ENCODE results near the gene MYL7. TPM values are rescaled to one million over a fixed set of nuclear protein-coding genes. Genes with fewer than 3 reads are reported as not detected.

MYL7 gene
- total RNA-seq, 4 donors from 2014 or later: not detected

DNA sequence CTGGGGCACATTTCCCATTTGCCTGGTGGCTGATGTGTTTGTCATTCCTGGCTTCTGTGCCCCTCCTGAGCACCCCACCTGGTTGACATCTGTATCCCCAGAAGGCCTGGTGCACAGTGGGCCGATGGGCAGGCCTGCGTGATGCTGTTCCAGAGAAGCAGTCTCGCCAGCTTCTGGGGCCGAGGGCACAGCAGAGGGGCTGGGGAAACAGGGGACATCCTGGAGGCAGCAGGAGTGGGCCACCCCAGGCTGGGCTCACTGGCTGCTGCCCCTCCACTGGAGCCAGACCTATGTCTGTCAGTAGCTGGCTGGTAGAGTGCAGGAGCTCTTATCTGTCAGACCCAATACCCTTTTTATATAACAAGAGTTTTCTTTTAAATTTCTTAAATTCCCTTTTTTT is 896 bp upstream of the MYL7 start:
- Histone ChIP-seq H3K36me3 (no peaks in the 10 kb centered on the region), H3K4me1 (peaks cover 0 to 20% (median 14%) of the 10 kb centered on the region in 3 donors), H3K4me3 (no peak overlapping the region), H3K27ac (no peak overlapping the region), H3K9me3 (no peaks in the 10 kb centered on the region), H3K27me3 (peaks cover 20% of the 10 kb centered on the region)
- ATAC-seq: no peak
- 87% methylated on average over 3 of the region's 4 CpGs; no CpG with 5 or more reads in 1 of the 2 donors for WGBS, 2 donors (ENCODE audit: low coverage in 1 of 2)
- TF ChIP-seq, protein P1, sequence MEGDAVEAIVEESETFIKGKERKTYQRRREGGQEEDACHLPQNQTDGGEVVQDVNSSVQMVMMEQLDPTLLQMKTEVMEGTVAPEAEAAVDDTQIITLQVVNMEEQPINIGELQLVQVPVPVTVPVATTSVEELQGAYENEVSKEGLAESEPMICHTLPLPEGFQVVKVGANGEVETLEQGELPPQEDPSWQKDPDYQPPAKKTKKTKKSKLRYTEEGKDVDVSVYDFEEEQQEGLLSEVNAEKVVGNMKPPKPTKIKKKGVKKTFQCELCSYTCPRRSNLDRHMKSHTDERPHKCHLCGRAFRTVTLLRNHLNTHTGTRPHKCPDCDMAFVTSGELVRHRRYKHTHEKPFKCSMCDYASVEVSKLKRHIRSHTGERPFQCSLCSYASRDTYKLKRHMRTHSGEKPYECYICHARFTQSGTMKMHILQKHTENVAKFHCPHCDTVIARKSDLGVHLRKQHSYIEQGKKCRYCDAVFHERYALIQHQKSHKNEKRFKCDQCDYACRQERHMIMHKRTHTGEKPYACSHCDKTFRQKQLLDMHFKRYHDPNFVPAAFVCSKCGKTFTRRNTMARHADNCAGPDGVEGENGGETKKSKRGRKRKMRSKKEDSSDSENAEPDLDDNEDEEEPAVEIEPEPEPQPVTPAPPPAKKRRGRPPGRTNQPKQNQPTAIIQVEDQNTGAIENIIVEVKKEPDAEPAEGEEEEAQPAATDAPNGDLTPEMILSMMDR (IDR thresholded peaks at IDR 0.05): no peak
- TF ChIP-seq EP300 (IDR thresholded peaks at IDR 0.05) (no peak), POLR2A (IDR thresholded peaks at IDR 0.05) (no peak)

DNA sequence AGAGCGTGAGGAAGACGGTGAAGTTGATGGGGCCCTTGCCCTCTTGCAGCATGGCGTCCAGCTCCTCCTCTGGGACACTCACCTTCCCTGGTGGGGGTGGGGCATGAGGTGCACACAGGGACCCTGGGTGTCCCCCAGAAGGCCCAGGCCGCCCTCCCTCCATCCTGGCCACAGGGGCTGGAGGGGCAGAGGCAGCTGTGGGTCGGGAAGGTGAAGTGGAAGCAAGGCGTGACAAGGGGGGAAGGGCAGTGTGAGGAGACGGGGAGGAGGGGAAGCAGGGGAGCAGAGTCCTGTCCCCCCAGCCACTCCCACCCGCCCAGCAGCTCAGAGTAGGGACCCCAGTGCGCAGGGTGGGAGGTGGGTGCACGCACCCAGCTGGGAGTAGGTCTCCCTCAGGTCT is 791 bp downstream of the MYL7 start:
- no CpG with 5 or more reads among the region's 10 CpGs for WGBS, 2 donors (ENCODE audit: low coverage in 1 of 2)
- TF ChIP-seq POLR2AphosphoS5 (IDR thresholded peaks at IDR 0.05) (no peak), EP300 (IDR thresholded peaks at IDR 0.05) (no peak), POLR2A (IDR thresholded peaks at IDR 0.05) (no peak)
- TF ChIP-seq, protein P1 (IDR thresholded peaks at IDR 0.05): no peak
- H3K27ac ChIP-seq: no peak overlapping the region
- no peaks in the 10 kb centered on the region for H3K9me3 ChIP-seq
- H3K4me3 ChIP-seq: no peak overlapping the region
- peaks cover 9% of the 10 kb centered on the region for H3K27me3 ChIP-seq
- H3K36me3 ChIP-seq: no peaks in the 10 kb centered on the region
- ATAC-seq: no peak
- H3K4me1 ChIP-seq: peaks cover 0 to 4% (median 3%) of the 10 kb centered on the region in 3 donors

- Histone ChIP-seq H3K4me3 (no peak overlapping the region), H3K4me1 (no peaks in the 10 kb centered on the region), H3K27me3 (peaks cover under 1% of the 10 kb centered on the region), H3K27ac (no peak overlapping the region), H3K36me3 (no peaks in the 10 kb centered on the region), H3K9me3 (no peaks in the 10 kb centered on the region)
- TF ChIP-seq, protein P1 (IDR thresholded peaks at IDR 0.05): no peak
- TF ChIP-seq POLR2A (IDR thresholded peaks at IDR 0.05) (no peak), EP300 (IDR thresholded peaks at IDR 0.05) (no peak), POLR2AphosphoS5 (IDR thresholded peaks at IDR 0.05) (no peak)
- WGBS, 2 donors (ENCODE audit: low coverage in 1 of 2): no CpG with 5 or more reads among the region's 14 CpGs
- no peak for ATAC-seq
Observed at GRCh38 chr7:44139311-44140010, 1.7 kb downstream of the MYL7 start.

DNA sequence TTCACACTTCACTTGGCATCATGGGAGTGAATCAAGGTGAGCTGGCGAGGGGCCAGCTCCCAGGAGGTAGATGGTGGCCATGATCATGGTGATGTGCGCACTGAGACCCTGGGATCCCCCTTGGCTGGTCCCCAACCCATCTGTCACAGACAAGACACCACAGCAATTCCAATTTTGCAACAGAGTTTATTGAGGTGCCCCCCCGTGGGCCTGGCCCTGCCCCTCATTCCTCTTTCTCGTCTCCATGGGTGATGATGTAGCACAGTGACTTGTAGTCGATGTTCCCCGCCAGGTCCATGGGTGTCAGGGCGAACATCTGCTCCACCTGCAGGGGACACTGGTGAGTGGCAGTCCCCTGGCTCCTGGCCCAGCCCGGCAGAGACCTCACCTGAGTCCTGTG is 2.4 kb downstream of the MYL7 start:
- ATAC-seq: no peak
- TF ChIP-seq POLR2AphosphoS5 (IDR thresholded peaks at IDR 0.05) (no peak), POLR2A (IDR thresholded peaks at IDR 0.05) (no peak), EP300 (IDR thresholded peaks at IDR 0.05) (no peak)
- TF ChIP-seq, protein P1 (IDR thresholded peaks at IDR 0.05): no peak
- no peak overlapping the region for H3K27ac ChIP-seq
- H3K27me3 ChIP-seq: no peaks in the 10 kb centered on the region
- no peaks in the 10 kb centered on the region for H3K36me3 ChIP-seq
- no peaks in the 10 kb centered on the region for H3K4me1 ChIP-seq
- no peaks in the 10 kb centered on the region for H3K9me3 ChIP-seq
- H3K4me3 ChIP-seq: no peak overlapping the region
- 100% methylated on average over 2 of the region's 8 CpGs; no CpG with 5 or more reads in 1 of the 2 donors for WGBS, 2 donors (ENCODE audit: low coverage in 1 of 2)

GRCh38 chr7:44136731-44137130 is 4.4 kb downstream of the MYL7 start:
- Histone ChIP-seq H3K27me3 (no peaks in the 10 kb centered on the region), H3K4me1 (no peaks in the 10 kb centered on the region), H3K4me3 (no peak overlapping the region), H3K27ac (no peak overlapping the region), H3K36me3 (no peaks in the 10 kb centered on the region), H3K9me3 (no peaks in the 10 kb centered on the region)
- TF ChIP-seq, protein P1 (IDR thresholded peaks at IDR 0.05): no peak
- TF ChIP-seq POLR2AphosphoS5 (IDR thresholded peaks at IDR 0.05): no peak
- no peak for TF ChIP-seq POLR2A (IDR thresholded peaks at IDR 0.05)
- TF ChIP-seq EP300 (IDR thresholded peaks at IDR 0.05): no peak
- WGBS, 2 donors (ENCODE audit: low coverage in 1 of 2): 80 to 93% methylated on average over 3 to 4 of the region's 5 CpGs
- no peak for ATAC-seq

All from gastroesophageal sphincter (tissue), 4 donors.